ENCODE results near the gene TNRC6A.

DNA sequence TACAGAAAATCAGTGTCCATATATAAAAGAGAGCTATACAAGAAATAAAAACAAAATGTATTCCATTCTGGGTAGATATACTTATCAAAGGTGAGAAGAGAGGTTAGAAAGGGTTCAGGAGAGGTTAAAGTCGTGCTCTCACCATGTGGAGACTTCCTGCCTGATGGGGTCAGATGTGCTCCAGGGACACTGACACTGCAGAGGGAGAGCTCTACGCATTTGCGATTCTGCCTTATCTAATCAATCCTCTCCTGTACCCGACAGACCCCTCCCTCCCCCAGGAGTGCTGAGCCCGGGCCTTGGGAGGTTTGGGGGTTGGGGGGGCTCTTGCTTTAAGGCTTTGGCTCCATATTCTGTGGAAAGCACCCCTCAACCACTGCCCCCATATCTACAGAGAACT lies 99.7 kb downstream of the TNRC6A start:
- TF ChIP-seq, protein P1, sequence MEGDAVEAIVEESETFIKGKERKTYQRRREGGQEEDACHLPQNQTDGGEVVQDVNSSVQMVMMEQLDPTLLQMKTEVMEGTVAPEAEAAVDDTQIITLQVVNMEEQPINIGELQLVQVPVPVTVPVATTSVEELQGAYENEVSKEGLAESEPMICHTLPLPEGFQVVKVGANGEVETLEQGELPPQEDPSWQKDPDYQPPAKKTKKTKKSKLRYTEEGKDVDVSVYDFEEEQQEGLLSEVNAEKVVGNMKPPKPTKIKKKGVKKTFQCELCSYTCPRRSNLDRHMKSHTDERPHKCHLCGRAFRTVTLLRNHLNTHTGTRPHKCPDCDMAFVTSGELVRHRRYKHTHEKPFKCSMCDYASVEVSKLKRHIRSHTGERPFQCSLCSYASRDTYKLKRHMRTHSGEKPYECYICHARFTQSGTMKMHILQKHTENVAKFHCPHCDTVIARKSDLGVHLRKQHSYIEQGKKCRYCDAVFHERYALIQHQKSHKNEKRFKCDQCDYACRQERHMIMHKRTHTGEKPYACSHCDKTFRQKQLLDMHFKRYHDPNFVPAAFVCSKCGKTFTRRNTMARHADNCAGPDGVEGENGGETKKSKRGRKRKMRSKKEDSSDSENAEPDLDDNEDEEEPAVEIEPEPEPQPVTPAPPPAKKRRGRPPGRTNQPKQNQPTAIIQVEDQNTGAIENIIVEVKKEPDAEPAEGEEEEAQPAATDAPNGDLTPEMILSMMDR (IDR thresholded peaks at IDR 0.05), result no peak
- TF ChIP-seq POLR2A (IDR thresholded peaks at IDR 0.05), result no peak
